ENCODE measurements around the gene STAG2. TPM values are rescaled to one million over a fixed set of nuclear protein-coding genes. Genes with fewer than 3 reads are reported as not detected.
A peak's percentile ranks its signal among the peaks of the same experiment; 100 is the strongest.

STAG2 gene
- total and polyA plus RNA-seq, 2 donors (not counting 1 experiment from before 2014, with no cell fraction given), result 56.6 to 96.4 TPM

GRCh38 chrX:123920105-123920785 lies 41.3 kb upstream of the STAG2 start:
- no peak overlapping the region for H3K9ac ChIP-seq (ENCODE audit: insufficient read depth, low read length)
- H3K9me3 ChIP-seq (ENCODE audit: control insufficient read depth, insufficient read depth, low read depth, low read length), result no peaks in the 10 kb centered on the region
- peak; percentile 71 to 92 for DNase-seq (ENCODE audit: low read depth in 2 of 2)
- no peaks in the 10 kb centered on the region for H3K4me1 ChIP-seq (ENCODE audit: control insufficient read depth, extremely low read depth, insufficient read depth, low read length)
- no peak overlapping the region for H3K27ac ChIP-seq (ENCODE audit: insufficient read depth, low read length)
- H3K79me2 ChIP-seq (ENCODE audit: control insufficient read depth, insufficient read depth, low read length), result no peaks in the 10 kb centered on the region
- H3K27me3 ChIP-seq (ENCODE audit: control insufficient read depth, insufficient read depth, low read length), result no peaks in the 10 kb centered on the region
- H2AFZ ChIP-seq (ENCODE audit: low read length), result no peak overlapping the region
- no peaks in the 10 kb centered on the region for H3K36me3 ChIP-seq (ENCODE audit: control insufficient read depth, insufficient read depth, low read length)
- no peak overlapping the region for H3K4me3 ChIP-seq (replicated peaks in 1 of 4; ENCODE audit: control extremely low read depth in 1 of 4, insufficient read depth in 1 of 4, low read depth in 3 of 4, low read length in 4 of 4)
- no peaks in the 10 kb centered on the region for H4K20me1 ChIP-seq (ENCODE audit: control insufficient read depth, extremely low read depth, insufficient read depth, low read length)
- TF ChIP-seq CTCF (conservative IDR thresholded peaks at IDR 0.05 in 1 of 2, IDR thresholded peaks at IDR 0.05 in 1 of 2; ENCODE audit: low read depth in 1 of 2, low read length in 2 of 2), result no peak
- TF ChIP-seq EZH2 (IDR thresholded peaks at IDR 0.05; ENCODE audit: low read length, missing control alignments), result no peak
- no peak overlapping the region for H3K4me2 ChIP-seq (ENCODE audit: extremely low read depth, insufficient read depth, low read length)

- H3K4me2 ChIP-seq (ENCODE audit: extremely low read depth, insufficient read depth, low read length), result no peak overlapping the region
- no peaks in the 10 kb centered on the region for H4K20me1 ChIP-seq (ENCODE audit: control insufficient read depth, extremely low read depth, insufficient read depth, low read length)
- no peaks in the 10 kb centered on the region for H3K36me3 ChIP-seq (ENCODE audit: control insufficient read depth, insufficient read depth, low read length)
- no peak overlapping the region for H3K4me3 ChIP-seq (replicated peaks in 1 of 4; ENCODE audit: control extremely low read depth in 1 of 4, insufficient read depth in 1 of 4, low read depth in 3 of 4, low read length in 4 of 4)
- peak in 1 of 2 donors; percentile 14 for DNase-seq (ENCODE audit: low read depth in 2 of 2)
- H3K4me1 ChIP-seq (ENCODE audit: control insufficient read depth, extremely low read depth, insufficient read depth, low read length), result no peaks in the 10 kb centered on the region
- no peak overlapping the region for H3K9ac ChIP-seq (ENCODE audit: insufficient read depth, low read length)
- H3K27ac ChIP-seq (ENCODE audit: insufficient read depth, low read length), result no peak overlapping the region
- TF ChIP-seq CTCF (conservative IDR thresholded peaks at IDR 0.05 in 1 of 2, IDR thresholded peaks at IDR 0.05 in 1 of 2; ENCODE audit: low read depth in 1 of 2, low read length in 2 of 2), result no peak
- no peak for TF ChIP-seq EZH2 (IDR thresholded peaks at IDR 0.05; ENCODE audit: low read length, missing control alignments)
- H3K9me3 ChIP-seq (ENCODE audit: control insufficient read depth, insufficient read depth, low read depth, low read length), result no peaks in the 10 kb centered on the region
- H2AFZ ChIP-seq (ENCODE audit: low read length), result no peak overlapping the region
- no peaks in the 10 kb centered on the region for H3K27me3 ChIP-seq (ENCODE audit: control insufficient read depth, insufficient read depth, low read length)
- no peaks in the 10 kb centered on the region for H3K79me2 ChIP-seq (ENCODE audit: control insufficient read depth, insufficient read depth, low read length)
These were observed 38.3 kb upstream of the STAG2 start for GRCh38 chrX:123923211-123923610.

- Histone ChIP-seq H3K9me3 (ENCODE audit: control insufficient read depth, insufficient read depth, low read depth, low read length) (no peaks in the 10 kb centered on the region), H3K4me1 (ENCODE audit: control insufficient read depth, extremely low read depth, insufficient read depth, low read length) (no peaks in the 10 kb centered on the region), H2AFZ (ENCODE audit: low read length) (no peak overlapping the region), H4K20me1 (ENCODE audit: control insufficient read depth, extremely low read depth, insufficient read depth, low read length) (no peaks in the 10 kb centered on the region), H3K27me3 (ENCODE audit: control insufficient read depth, insufficient read depth, low read length) (no peaks in the 10 kb centered on the region), H3K4me2 (ENCODE audit: extremely low read depth, insufficient read depth, low read length) (no peak overlapping the region), H3K79me2 (ENCODE audit: control insufficient read depth, insufficient read depth, low read length) (no peaks in the 10 kb centered on the region), H3K36me3 (ENCODE audit: control insufficient read depth, insufficient read depth, low read length) (no peaks in the 10 kb centered on the region), H3K4me3 (replicated peaks in 1 of 4; ENCODE audit: control extremely low read depth in 1 of 4, insufficient read depth in 1 of 4, low read depth in 3 of 4, low read length in 4 of 4) (no peak overlapping the region), H3K27ac (ENCODE audit: insufficient read depth, low read length) (no peak overlapping the region), H3K9ac (ENCODE audit: insufficient read depth, low read length) (no peak overlapping the region)
- TF ChIP-seq EZH2 (IDR thresholded peaks at IDR 0.05; ENCODE audit: low read length, missing control alignments) (no peak), CTCF (conservative IDR thresholded peaks at IDR 0.05 in 1 of 2, IDR thresholded peaks at IDR 0.05 in 1 of 2; ENCODE audit: low read depth in 1 of 2, low read length in 2 of 2) (no peak)
- DNase-seq (ENCODE audit: low read depth in 2 of 2), result no peak
These were observed 37.3 kb upstream of the STAG2 start for GRCh38 chrX:123924186-123924585.

Measured in fibroblast of lung (primary cell).